Stimulated activated CD4-positive, alpha-beta T cell treated with anti-CD3 and anti-CD28 coated beads, Interleukin-12 subunit alpha, Interleukin-12 subunit beta, amount 100 ng/mL, for 24 hours (primary cell): ENCODE measurements around the gene RAPH1.
"Not testable (repeated sequence)": the region's sequence is repeated elsewhere in the genome, so short reads cannot be mapped to it uniquely, and the experiment has no call there.

ENCODE experiments used
- DNase-seq, 2 experiments: peaks; one replicate each; pipeline ENCODE4 v3.0.0-alpha.2; 2020; ENCODE audit warnings: low read depth in 2 of 2

RAPH1 gene

DNA sequence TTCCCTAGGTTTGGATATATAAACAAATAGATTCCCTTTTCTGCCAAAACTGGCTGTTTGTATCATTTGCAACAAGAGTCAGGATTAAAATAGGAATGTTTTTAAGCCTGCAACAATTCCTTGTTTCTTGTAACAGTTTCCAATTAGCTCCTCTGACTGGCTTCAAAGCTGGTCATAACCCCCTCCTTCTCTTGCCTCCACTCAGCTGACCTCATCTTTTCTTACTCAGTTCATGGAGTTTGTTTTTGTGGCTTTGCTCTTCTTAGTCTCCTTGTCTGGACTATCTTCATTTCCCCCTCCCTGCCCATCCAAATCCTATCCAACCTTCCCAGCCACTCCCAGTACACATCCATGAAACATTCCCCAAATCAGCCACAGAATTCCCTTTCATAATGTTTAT is 14.3 kb upstream of the RAPH1 start:
- DNase-seq, result no peak

- no peak for DNase-seq
Measured at GRCh38 chr2:203548887-203549286, 13.8 kb upstream of the RAPH1 start.

DNA sequence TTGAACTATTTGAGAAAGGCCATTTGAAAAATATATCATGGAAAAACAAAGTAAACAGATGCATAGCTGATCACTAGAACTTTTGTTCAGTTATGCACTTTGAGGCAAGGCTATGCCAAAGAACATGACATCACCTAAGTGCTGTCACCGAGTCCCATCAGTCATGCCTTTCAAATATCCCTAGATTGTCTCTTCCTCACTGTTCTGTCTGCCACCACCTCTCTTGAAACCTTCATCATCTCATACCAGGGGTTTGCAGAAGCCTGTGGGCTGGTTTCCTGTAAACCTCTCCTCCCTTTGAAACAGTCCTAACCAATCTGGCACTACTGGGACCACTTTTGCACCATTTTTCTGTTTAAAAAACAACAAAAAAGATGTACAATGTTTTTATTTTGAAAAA is 12.3 kb upstream of the RAPH1 start:
- DNase-seq, result no peak

GRCh38 chr2:203544402-203544801 is 9.3 kb upstream of the RAPH1 start:
- no peak for DNase-seq

DNA sequence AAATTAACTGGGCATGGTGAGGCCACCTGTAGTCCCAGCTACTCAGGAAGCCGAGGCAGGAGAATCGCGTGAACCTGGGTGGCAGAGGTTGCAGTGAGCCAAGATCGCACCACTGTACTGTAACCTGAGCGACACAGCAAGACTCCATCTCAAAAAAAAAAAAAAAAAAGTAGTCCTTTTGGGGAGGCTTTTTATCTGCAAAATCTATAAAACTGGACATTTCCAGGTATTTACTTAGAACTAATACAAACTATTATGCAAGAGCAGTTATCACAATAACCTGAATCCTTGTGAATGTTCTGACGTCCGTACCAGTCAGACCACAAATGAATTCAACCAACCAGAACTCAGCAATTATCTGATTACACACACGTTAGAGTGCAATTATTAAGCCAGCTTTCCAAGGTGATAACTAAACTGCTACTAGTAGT is 8.8 kb upstream of the RAPH1 start:
- no peak for DNase-seq

GRCh38 chr2:203540598-203540997 is 5.5 kb upstream of the RAPH1 start:
- not testable (repeated sequence) for DNase-seq

GRCh38 chr2:203538237-203538636 is 3.1 kb upstream of the RAPH1 start:
- DNase-seq, result not testable (repeated sequence)

DNA sequence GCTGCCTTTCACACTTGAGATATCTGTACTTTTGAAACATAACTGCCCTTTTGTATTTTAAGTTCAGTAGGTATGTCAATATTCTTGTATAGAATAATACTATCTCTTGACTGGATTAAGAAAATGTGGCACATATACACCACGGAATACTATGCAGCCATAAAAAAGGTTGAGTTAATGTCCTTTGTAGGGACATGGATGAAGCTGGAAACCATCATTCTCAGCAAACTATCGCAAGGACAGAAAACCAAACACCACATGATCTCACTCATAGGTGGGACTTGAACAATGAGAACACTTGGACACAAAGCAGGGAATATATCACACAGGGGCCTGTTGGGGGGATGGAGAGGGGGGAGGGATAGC is 1.5 kb upstream of the RAPH1 start:
- not testable (repeated sequence) for DNase-seq

- no peak for DNase-seq
Measured at GRCh38 chr2:203535784-203536585, 884 bp upstream of the RAPH1 start.

DNA sequence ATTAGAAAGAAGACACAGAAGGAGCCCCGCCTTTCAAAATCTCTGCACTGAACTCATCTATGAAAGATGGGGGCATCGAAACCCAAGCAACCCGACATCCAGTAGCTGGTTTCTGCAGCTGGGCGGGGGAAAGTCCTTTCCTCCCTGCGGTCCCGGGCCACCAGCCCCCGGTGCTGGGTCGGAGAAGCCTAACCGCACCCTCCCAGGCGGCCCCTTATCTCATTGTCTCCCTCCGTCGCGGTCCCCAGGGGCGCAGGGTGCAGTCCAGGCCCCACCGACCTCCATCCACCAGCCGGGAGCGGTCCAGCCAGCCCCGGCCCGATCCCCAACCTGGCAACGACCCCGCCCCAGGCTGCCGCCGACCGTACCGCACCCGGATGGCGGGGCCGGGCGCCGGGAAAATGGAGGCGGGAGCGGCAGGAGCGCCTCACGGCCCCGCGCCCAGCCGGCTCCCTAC is 452 bp downstream of the RAPH1 start:
- peak; percentile 5 to 16 for DNase-seq

- no peak for DNase-seq
Measured at GRCh38 chr2:203533676-203534591, 1.2 kb downstream of the RAPH1 start.

GRCh38 chr2:203532957-203533658 is 2.0 kb downstream of the RAPH1 start:
- no peak for DNase-seq

GRCh38 chr2:203527719-203528118 is 7.4 kb downstream of the RAPH1 start:
- no peak for DNase-seq

- not testable (repeated sequence) for DNase-seq
Measured at GRCh38 chr2:203513268-203513667, 21.8 kb downstream of the RAPH1 start.

DNA sequence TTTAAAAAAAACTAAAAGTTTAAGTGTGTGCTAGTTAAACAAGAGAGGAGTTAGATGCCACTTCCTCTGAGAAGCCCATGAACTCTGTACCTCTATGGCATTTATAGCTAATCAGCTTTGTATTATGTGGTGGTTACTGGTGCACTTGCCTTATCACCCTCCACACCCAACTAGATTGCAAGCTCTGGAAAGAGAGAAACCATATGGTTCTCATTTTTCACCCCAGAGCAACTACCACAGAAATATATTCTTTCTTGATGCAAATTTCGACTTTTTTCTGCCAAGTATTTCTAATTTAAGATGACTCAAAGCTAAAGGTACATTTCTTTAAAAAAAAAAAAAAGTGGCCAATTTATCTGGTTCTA is 24.2 kb downstream of the RAPH1 start:
- no peak for DNase-seq

DNA sequence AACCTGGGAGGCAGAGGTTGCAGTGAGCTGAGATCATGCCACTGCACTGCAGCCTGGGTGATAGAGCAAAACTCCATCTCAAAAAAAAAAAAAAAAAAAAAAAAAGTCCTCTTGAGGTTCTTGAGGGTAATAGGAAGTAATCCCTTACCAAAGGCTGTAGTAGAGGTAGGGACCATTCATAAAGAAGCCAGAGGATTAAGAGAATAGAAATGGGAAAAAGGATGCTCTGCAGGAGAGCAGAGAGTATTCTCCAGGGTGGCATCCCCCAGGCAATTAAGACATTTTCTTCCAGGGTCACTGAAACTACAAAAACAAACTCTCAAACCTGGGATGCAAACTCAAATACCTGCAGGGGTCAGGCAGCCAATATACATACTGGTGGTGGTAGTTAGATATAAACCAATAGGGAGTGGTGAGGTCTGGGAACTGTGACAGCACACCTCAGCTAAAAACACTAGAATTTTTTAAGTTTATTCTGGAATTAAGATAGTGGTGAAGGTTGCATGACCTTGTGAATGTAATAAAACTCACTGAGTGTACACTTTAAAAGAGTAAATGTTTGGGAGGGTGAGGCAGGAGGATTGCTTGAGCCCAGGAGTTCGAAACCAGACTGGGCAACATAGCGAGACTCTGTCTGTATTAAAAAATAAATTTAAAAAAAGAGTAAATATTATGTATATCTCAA is 24.7 kb downstream of the RAPH1 start:
- no peak for DNase-seq

DNA sequence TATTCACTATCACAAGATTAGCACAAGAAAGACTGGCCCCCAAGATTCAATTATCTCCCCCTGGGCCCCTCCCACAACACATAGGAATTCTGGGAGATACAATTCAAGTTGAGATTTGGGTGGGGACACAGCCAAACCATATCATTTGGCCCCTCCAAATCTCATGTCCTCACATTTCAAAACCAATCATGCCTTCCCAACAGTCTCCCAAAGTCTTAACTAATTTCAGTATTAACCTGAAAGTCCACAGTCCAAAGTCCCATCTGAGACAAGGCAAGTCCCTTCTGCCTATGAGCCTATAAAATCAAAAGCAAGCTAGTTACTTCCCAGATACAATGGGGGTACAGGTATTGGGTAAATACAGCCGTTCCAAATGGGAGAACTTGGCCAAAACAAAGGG is 31.6 kb downstream of the RAPH1 start:
- not testable (repeated sequence) for DNase-seq

- no peak for DNase-seq
Measured at GRCh38 chr2:203501873-203502272, 33.2 kb downstream of the RAPH1 start.

GRCh38 chr2:203500951-203501350 is 34.1 kb downstream of the RAPH1 start:
- DNase-seq, result no peak

DNA sequence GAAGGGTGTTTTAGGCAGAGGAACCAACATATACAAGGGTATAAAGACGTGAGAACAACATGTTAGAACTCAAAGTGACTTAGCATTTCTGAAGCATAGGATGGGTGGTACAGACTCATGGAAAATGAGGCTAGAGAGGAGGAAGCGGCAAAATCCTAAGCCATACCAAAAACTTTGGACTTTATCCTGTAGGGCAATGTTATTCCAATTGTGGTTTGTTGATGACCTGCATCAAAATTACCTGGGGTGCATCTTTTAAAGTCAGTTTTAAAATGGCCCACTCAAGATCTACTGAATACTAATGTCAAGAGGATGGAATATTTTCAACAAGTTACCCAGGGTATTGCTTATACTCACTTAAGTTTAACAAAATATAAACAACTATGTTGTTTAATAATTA is 34.8 kb downstream of the RAPH1 start:
- DNase-seq, result no peak

DNA sequence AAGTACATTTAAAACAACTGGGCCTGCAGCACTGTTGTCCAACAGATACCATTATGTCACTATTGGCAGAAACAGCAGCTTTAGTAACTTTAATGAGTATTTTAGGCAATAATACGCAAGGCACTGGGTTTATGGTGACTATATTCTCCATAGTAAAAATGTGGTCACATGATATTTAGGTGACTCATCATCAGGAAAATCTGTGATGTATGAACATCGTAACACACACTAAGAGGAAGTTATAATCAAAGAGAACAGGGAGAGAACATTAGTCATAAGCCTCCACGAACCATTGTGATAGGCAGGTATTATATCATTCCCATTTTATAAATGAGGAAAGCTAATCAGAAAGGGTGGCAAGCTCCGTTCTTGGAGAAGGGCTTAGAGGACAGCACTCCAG is 36.9 kb downstream of the RAPH1 start:
- no peak for DNase-seq

- DNase-seq, result no peak
Measured at GRCh38 chr2:203492965-203493364, 42.1 kb downstream of the RAPH1 start.
